Ovary (tissue), 10 donors: ENCODE measurements around the gene FANCM. TPM values are rescaled to one million over a fixed set of nuclear protein-coding genes. Genes with fewer than 3 reads are reported as not detected.

Source experiments
- DNase-seq, 5 donors: peaks; one replicate each; pipeline ENCODE4 v3.0.0-alpha.2; 2019 to 2020
- H3K27ac ChIP-seq, 2 donors: fragments of 200-600 bp; one replicate each; pipeline versions ENCODE4 v1.5.1 to v1.8.0; 2019 to 2022
- H3K27me3 ChIP-seq: fragments of 200-600 bp; one replicate; pipeline ENCODE4 v1.8.0; 2022
- H3K36me3 ChIP-seq: fragments of 200-600 bp; sonication (generic); one replicate; pipeline ENCODE4 v1.5.1; 2019
- H3K4me1 ChIP-seq: one replicate; pipeline ENCODE4 v1.8.1; 2013; ENCODE audit warnings: mild to moderate bottlenecking, moderate library complexity; ENCODE audit not compliant: insufficient read depth
- H3K4me3 ChIP-seq: fragments of 200-600 bp; sonication (generic); one replicate; pipeline ENCODE4 v1.5.1; 2017
- H3K9me3 ChIP-seq, 2 donors: fragments of 200-600 bp in 1 of 2; sonication (generic) in 1 of 2; one replicate each; pipeline versions ENCODE4 v1.5.1 to v1.8.1; 2013 to 2019; ENCODE audit warnings: mild to moderate bottlenecking in 1 of 2, moderate library complexity in 1 of 2
- CTCF ChIP-seq, 3 donors: fragments of 450-650 bp in 2 of 3; fragments of 200-600 bp in 1 of 3; IDR thresholded peaks; one replicate each; pipeline versions ENCODE4 v1.5.1 to v1.8.0; 2016 to 2022; ENCODE audit warnings: antibody characterized with exemption in 3 of 3, mild to moderate bottlenecking in 1 of 3
- EP300 ChIP-seq: sonication (generic); formaldehyde crosslinking; IDR thresholded peaks from one replicate; pipeline ENCODE4 v1.6.1; 2017; ENCODE audit warnings: antibody characterized with exemption
- POLR2A ChIP-seq: fragments of 450-650 bp; IDR thresholded peaks from one replicate; pipeline ENCODE4 v1.6.1; 2017; ENCODE audit warnings: antibody characterized with exemption, mild to moderate bottlenecking, moderate library complexity
- WGBS, 3 donors: extraction: QIAGEN DNeasy Blood & Tissue Kit in 1 of 3; methylation state at CpG; one replicate each; pipeline versions ENCODE4 v1.1.5 to v1.1.7; 2013 to 2017; 5-methylcytosine and 5-hydroxymethylcytosine counted together
- intact Hi-C, 4 donors: fragments of 100-400 bp; cut with DNase I; formaldehyde crosslinking; loops; one replicate each; pipeline versions ENCODE4 v1.11.0 to v1.15.1; 2022 to 2023
- long read RNA-seq, 3 donors: library from polyadenylated mRNA in 2 of 3; unstranded in 2 of 3; transcript quantifications; one replicate each; pipeline ENCODE4 v2.0.0 and lab custom pipeline, GENCODE V29; 2021 to 2026
- polyA plus RNA-seq, 2 donors: library from polyadenylated mRNA; stranded (reverse); fragments of 200-250 nt in 1 of 2; fragments of 350-450 nt in 1 of 2; fragmentation: Illumina TruSeq in 1 of 2; extraction: RNeasy Lipid Tissue Mini Kit (QIAGEN cat#74804) in 1 of 2; gene quantifications; one replicate each; pipeline ENCODE4 v1.2.3, GENCODE V29; 2013 to 2014
- total RNA-seq, 7 donors: library from RNA; depleted of rRNA in 2 of 7; stranded (reverse); fragments of >200 nt in 2 of 7; fragmentation: NEBNext Ultra II Directional in 3 of 7; extraction: Animal tissue kit (Norgen Biotek cat#: 25700) in 3 of 7; gene quantifications; one replicate each; pipeline versions ENCODE4 v1.1.0 to v1.2.4, GENCODE V29; 2016 to 2023
- donor health status: DM: no; HTN: no; CAD: no; lungs with moderate emphysema.
- donor health status: DM: no; HTN: no; CAD: no.
- donor health status: Bipolar disorder and iron deficiency.
- donor health status: DM: yes; HTN: yes; CAD: no.
- donor health status: DM: no; HTN: no; CAD: no.
- donor health status: DM: yes; HTN: yes; CAD: no.

Gene FANCM
- total RNA-seq: 1 to 10 TPM; 4.4 to 9.1 (median 6.2) TPM
- polyA plus RNA-seq: 1 to 10 TPM; 2.4 to 3.0 TPM
- long read RNA-seq, donor 1, partial matches to known transcripts: 7 of 8 reads
- long read RNA-seq, donor 1, other reads (novel, unspliced or antisense): 0 of 8 reads
- long read RNA-seq, donor 2, full-length matches to known transcripts: 1 of 1 reads
- long read RNA-seq, donor 2, partial matches to known transcripts: 0 of 1 reads
- long read RNA-seq, donor 2, other reads (novel, unspliced or antisense): 0 of 1 reads
- long read RNA-seq, donor 3, full-length matches to known transcripts: 7 of 11 reads
- long read RNA-seq, donor 3, partial matches to known transcripts: 2 of 11 reads
- long read RNA-seq, donor 3, other reads (novel, unspliced or antisense): 2 of 11 reads

GRCh38 chr14:45135659-45136395 lies at the start of gene FANCM:
Gene FANCM, plus strand, starts transcription at chr14:45135930. Its CDS starts 102 bp downstream, at chr14:45136032.
- Histone ChIP-seq H3K27me3 (no peaks in the 10 kb centered on the region), H3K4me1 (no peaks in the 10 kb centered on the region), H3K9me3 (no peaks in the 10 kb centered on the region), H3K27ac (peak within 1 kb of the TSS in 1 of 2 donors; percentile 81), H3K4me3 (peak within 1 kb of the TSS; percentile 64), H3K36me3 (no peaks in the 10 kb centered on the region)
- intact Hi-C loops: loop anchor here in 2 of 4 donors (5.0 kb wide), 2 partner anchors 116 to 174 kb away; partner anchors contain the start of genes KLHL28 (in 1 of the 2), MIS18BP1 (in 1 of the 2) and TOGARAM1 (in 1 of the 2)
- no peak for TF ChIP-seq POLR2A
- no peak for TF ChIP-seq CTCF (IDR thresholded peaks at IDR 0.05)
- no peak for TF ChIP-seq EP300
- 0 to 1% (median 0%) methylated on average over 35 to 48 of the region's 48 CpGs for WGBS, 3 donors
- peak; percentile 89 to 95 (median 91) for DNase-seq

- no peak for TF ChIP-seq POLR2A
- no peak overlapping the region for H3K4me3 ChIP-seq
- H3K27me3 ChIP-seq: no peaks in the 10 kb centered on the region
- intact Hi-C loops: no loop called here
- no peak overlapping the region for H3K27ac ChIP-seq
- WGBS, 3 donors: 17 to 22% (median 18%) methylated on average over 1 of the region's 1 CpG
- no peak for DNase-seq
- H3K4me1 ChIP-seq: peaks cover 3% of the 10 kb centered on the region
- H3K9me3 ChIP-seq: no peaks in the 10 kb centered on the region
- no peaks in the 10 kb centered on the region for H3K36me3 ChIP-seq
Measured at GRCh38 chr14:45089813-45090212, 45.9 kb upstream of the FANCM start.

- WGBS, 3 donors: 83 to 85% (median 84%) methylated on average over 2 of the region's 2 CpGs
- Histone ChIP-seq H3K4me3 (no peak overlapping the region), H3K27ac (no peak overlapping the region), H3K36me3 (no peaks in the 10 kb centered on the region), H3K9me3 (no peaks in the 10 kb centered on the region), H3K27me3 (no peaks in the 10 kb centered on the region), H3K4me1 (no peaks in the 10 kb centered on the region)
- no peak for TF ChIP-seq CTCF (IDR thresholded peaks at IDR 0.05)
- no peak for TF ChIP-seq POLR2A
- no peak for TF ChIP-seq EP300
- DNase-seq: no peak
- intact Hi-C loops: no loop called here
Measured at GRCh38 chr14:45091710-45092109, 44.0 kb upstream of the FANCM start.

- Histone ChIP-seq H3K36me3 (no peaks in the 10 kb centered on the region), H3K27me3 (no peaks in the 10 kb centered on the region), H3K4me3 (no peak overlapping the region), H3K9me3 (no peaks in the 10 kb centered on the region), H3K27ac (no peak overlapping the region), H3K4me1 (no peaks in the 10 kb centered on the region)
- no peak for DNase-seq
- intact Hi-C loops: no loop called here
- 95 to 97% (median 96%) methylated on average over 2 of the region's 2 CpGs for WGBS, 3 donors
- no peak for TF ChIP-seq EP300
- no peak for TF ChIP-seq POLR2A
- no peak for TF ChIP-seq CTCF (IDR thresholded peaks at IDR 0.05)
Measured at GRCh38 chr14:45094275-45094674, 41.5 kb upstream of the FANCM start.
